Muscle of back (tissue), 11 donors: Measurements from ENCODE around the gene SLC4A5. TPM values are rescaled to one million over a fixed set of nuclear protein-coding genes. Genes with fewer than 3 reads are reported as not detected.

Source experiments
- DNase-seq, 3 donors: peaks; one replicate each; pipeline versions ENCODE4 v3.0.0 to v3.0.0-alpha.2; 2013
- polyA plus RNA-seq, 10 donors: library from polyadenylated mRNA; unstranded; fragments of 120-200 nt; gene quantifications; one replicate each; pipeline ENCODE4 v1.2.1, GENCODE V29; 2013; ENCODE audit not compliant: insufficient read length in 10 of 10

The SLC4A5 gene
- polyA plus RNA-seq, 10 donors, result 1.4 to 3.9 (median 2.2) TPM

GRCh38 chr2:74264281-74264680 lies 78.9 kb downstream of the SLC4A5 start:
- DNase-seq, result no peak

- DNase-seq, result no peak
Observed at GRCh38 chr2:74262681-74263080, 80.5 kb downstream of the SLC4A5 start.

GRCh38 chr2:74261204-74261864 lies 81.9 kb downstream of the SLC4A5 start:
- peak in 1 of 3 donors; percentile 25 for DNase-seq

GRCh38 chr2:74260495-74260894 lies 82.7 kb downstream of the SLC4A5 start:
- no peak for DNase-seq

GRCh38 chr2:74259733-74260132 lies 83.5 kb downstream of the SLC4A5 start:
- no peak for DNase-seq

- no peak for DNase-seq
Observed at GRCh38 chr2:74259191-74259590, 84.0 kb downstream of the SLC4A5 start.

- DNase-seq, result no peak
Observed at GRCh38 chr2:74255660-74256213, 87.5 kb downstream of the SLC4A5 start.

GRCh38 chr2:74253971-74254310 lies 89.3 kb downstream of the SLC4A5 start:
- peak in 2 of 3 donors; percentile 57 to 66 for DNase-seq

GRCh38 chr2:74253306-74253970 lies 89.8 kb downstream of the SLC4A5 start:
- peak in 2 of 3 donors; percentile 27 to 52 for DNase-seq

- DNase-seq, result peak in 2 of 3 donors; percentile 23 to 27
Observed at GRCh38 chr2:74252862-74253261, 90.4 kb downstream of the SLC4A5 start.

GRCh38 chr2:74252036-74252435 lies 91.2 kb downstream of the SLC4A5 start:
- no peak for DNase-seq

- peak in 2 of 3 donors; percentile 59 to 71 for DNase-seq
Observed at GRCh38 chr2:74250189-74250631, 93.0 kb downstream of the SLC4A5 start.

- no peak for DNase-seq
Observed at GRCh38 chr2:74249406-74250122, 93.7 kb downstream of the SLC4A5 start.

GRCh38 chr2:74246496-74247195 lies 96.6 kb downstream of the SLC4A5 start:
- DNase-seq, result no peak

- no peak for DNase-seq
Observed at GRCh38 chr2:74244286-74244685, 98.9 kb downstream of the SLC4A5 start.

GRCh38 chr2:74242354-74243071 lies 100.7 kb downstream of the SLC4A5 start:
- no peak for DNase-seq

- DNase-seq, result no peak
Observed at GRCh38 chr2:74239346-74239745, 103.9 kb downstream of the SLC4A5 start.

GRCh38 chr2:74238879-74239278 lies 104.3 kb downstream of the SLC4A5 start:
- DNase-seq, result no peak

GRCh38 chr2:74235041-74235440 lies 108.2 kb downstream of the SLC4A5 start:
- DNase-seq, result no peak

GRCh38 chr2:74233648-74234047 lies 109.6 kb downstream of the SLC4A5 start:
- DNase-seq, result no peak

- DNase-seq, result no peak
Observed at GRCh38 chr2:74232426-74232825, 110.8 kb downstream of the SLC4A5 start.
